ENCODE data around the gene SOD1. TPM values are rescaled to one million over a fixed set of nuclear protein-coding genes. Genes with fewer than 3 reads are reported as not detected.

The SOD1 gene
- total and polyA plus RNA-seq, 2 experiments from 2014 or later: 195 to 260 TPM

- peaks cover 3% of the 10 kb centered on the region for H3K4me1 ChIP-seq (ENCODE audit: insufficient read depth)
- H4K20me1 ChIP-seq (ENCODE audit: insufficient read depth, poor library complexity, severe bottlenecking): peaks cover 98% of the 10 kb centered on the region
- no peak overlapping the region for H2AFZ ChIP-seq
- WGBS (ENCODE audit: low lambda C conversion rate, missing lambda C conversion rate): 96% methylated on average over 1 of the region's 1 CpG
- H3K9me2 ChIP-seq (replicated peaks; ENCODE audit: insufficient read depth): no peaks in the 10 kb centered on the region
- H3K4me3 ChIP-seq: no peak overlapping the region
- TF ChIP-seq CTCF (IDR thresholded peaks at IDR 0.05; ENCODE audit: poor library complexity) (no peak), EZH2 (IDR thresholded peaks at IDR 0.05; ENCODE audit: borderline replicate concordance) (no peak), EZH2phosphoT487 (IDR thresholded peaks at IDR 0.05; ENCODE audit: low read depth, severe bottlenecking, unreplicated experiment) (no peak)
- no peaks in the 10 kb centered on the region for H3K36me3 ChIP-seq (replicated peaks; ENCODE audit: insufficient read depth, low read depth)
- no peak for DNase-seq (ENCODE audit: low spot score)
- H3K4me2 ChIP-seq: no peak overlapping the region
- no peaks in the 10 kb centered on the region for H3K9me3 ChIP-seq (ENCODE audit: low read depth)
- no peaks in the 10 kb centered on the region for H3K27me3 ChIP-seq
- no peak overlapping the region for H3K27ac ChIP-seq
- H3K79me2 ChIP-seq: peaks cover 100% of the 10 kb centered on the region
Observed at GRCh38 chr21:31711745-31712285, 52.3 kb downstream of the SOD1 start.

- no peaks in the 10 kb centered on the region for H3K9me2 ChIP-seq (replicated peaks; ENCODE audit: insufficient read depth)
- no peaks in the 10 kb centered on the region for H3K27me3 ChIP-seq
- no peaks in the 10 kb centered on the region for H3K9me3 ChIP-seq (ENCODE audit: low read depth)
- DNase-seq (ENCODE audit: low spot score): no peak
- H3K79me2 ChIP-seq: peaks cover 100% of the 10 kb centered on the region
- TF ChIP-seq CTCF (IDR thresholded peaks at IDR 0.05; ENCODE audit: poor library complexity) (no peak), EZH2 (IDR thresholded peaks at IDR 0.05; ENCODE audit: borderline replicate concordance) (no peak), EZH2phosphoT487 (IDR thresholded peaks at IDR 0.05; ENCODE audit: low read depth, severe bottlenecking, unreplicated experiment) (no peak)
- H4K20me1 ChIP-seq (ENCODE audit: insufficient read depth, poor library complexity, severe bottlenecking): peaks cover 95% of the 10 kb centered on the region
- no peak overlapping the region for H2AFZ ChIP-seq
- WGBS (ENCODE audit: low lambda C conversion rate, missing lambda C conversion rate): 80% methylated on average over 3 of the region's 3 CpGs
- H3K4me3 ChIP-seq: no peak overlapping the region
- no peaks in the 10 kb centered on the region for H3K36me3 ChIP-seq (replicated peaks; ENCODE audit: insufficient read depth, low read depth)
- no peaks in the 10 kb centered on the region for H3K4me1 ChIP-seq (ENCODE audit: insufficient read depth)
- no peak overlapping the region for H3K4me2 ChIP-seq
- no peak overlapping the region for H3K27ac ChIP-seq
Observed at GRCh38 chr21:31713115-31713514, 53.6 kb downstream of the SOD1 start.

- 58% methylated on average over 5 of the region's 5 CpGs for WGBS (ENCODE audit: low lambda C conversion rate, missing lambda C conversion rate)
- no peak for TF ChIP-seq EZH2 (IDR thresholded peaks at IDR 0.05; ENCODE audit: borderline replicate concordance)
- TF ChIP-seq EZH2phosphoT487 (IDR thresholded peaks at IDR 0.05; ENCODE audit: low read depth, severe bottlenecking, unreplicated experiment): no peak
- TF ChIP-seq CTCF (IDR thresholded peaks at IDR 0.05; ENCODE audit: poor library complexity): no peak
- Histone ChIP-seq H3K9me2 (replicated peaks; ENCODE audit: insufficient read depth) (no peaks in the 10 kb centered on the region), H3K4me3 (no peak overlapping the region), H2AFZ (no peak overlapping the region), H3K36me3 (replicated peaks; ENCODE audit: insufficient read depth, low read depth) (no peaks in the 10 kb centered on the region), H3K4me1 (ENCODE audit: insufficient read depth) (no peaks in the 10 kb centered on the region), H3K9me3 (ENCODE audit: low read depth) (no peaks in the 10 kb centered on the region), H3K79me2 (peaks cover 100% of the 10 kb centered on the region), H3K27ac (no peak overlapping the region), H3K4me2 (no peak overlapping the region), H3K27me3 (no peaks in the 10 kb centered on the region), H4K20me1 (ENCODE audit: insufficient read depth, poor library complexity, severe bottlenecking) (peaks cover 94% of the 10 kb centered on the region)
- DNase-seq (ENCODE audit: low spot score): no peak
Observed at GRCh38 chr21:31713973-31714740, 54.7 kb downstream of the SOD1 start.
